ENCODE data around the gene HMCN2. TPM values are rescaled to one million over a fixed set of nuclear protein-coding genes. Genes with fewer than 3 reads are reported as not detected.

Gene HMCN2
- total and polyA plus RNA-seq, 2 donors (not counting 3 experiments of a cell fraction or from before 2014, with no cell fraction given): 0.04 to 0.24 TPM

GRCh38 chr9:130417602-130418001, 152.0 kb downstream of the HMCN2 start:
- no peaks in the 10 kb centered on the region for H3K36me3 ChIP-seq (ENCODE audit: control insufficient read depth in 2 of 2, extremely low read depth in 1 of 2, insufficient read depth in 2 of 2, low read length in 2 of 2)
- no peak overlapping the region for H3K4me2 ChIP-seq (ENCODE audit: insufficient read depth, low read length)
- BruUV-seq (replicated peaks): no TSS peak
- H3K9ac ChIP-seq (replicated peaks; ENCODE audit: extremely low read depth, insufficient read depth, low read length): no peak overlapping the region
- H3K27me3 ChIP-seq (ENCODE audit: control insufficient read depth in 2 of 2, insufficient read depth in 2 of 2, low read length in 2 of 2): peaks cover 0 to under 1% of the 10 kb centered on the region in 2 experiments
- ChIA-PET CTCF (interaction anchor here (0.9 kb wide), 1 partner anchor 1250 kb away, joined by 5 read pairs; no protein-coding TSS in a partner anchor), POLR2A (no interaction called here)
- no peak overlapping the region for H3K27ac ChIP-seq (ENCODE audit: insufficient read depth, low read depth, low read length)
- FAIRE-seq (no peak), DNase-seq (ENCODE audit: low read depth, low spot score) (no peak)
- H3K4me1 ChIP-seq (ENCODE audit: control insufficient read depth, extremely low read depth, insufficient read depth, low read length): no peaks in the 10 kb centered on the region
- H3K79me2 ChIP-seq (ENCODE audit: control insufficient read depth, insufficient read depth, low read length): no peaks in the 10 kb centered on the region
- dilution Hi-C loops (cut with MboI; ENCODE audit: extremely low pct_ligation_motif_present, low sequenced_read_pairs) (no loop called here), intact Hi-C loops (cut with micrococcal nuclease) (no loop called here)
- no peaks in the 10 kb centered on the region for H3K9me3 ChIP-seq (replicated peaks; ENCODE audit: control insufficient read depth, insufficient read depth, low read length)
- no peaks in the 10 kb centered on the region for H4K20me1 ChIP-seq (replicated peaks; ENCODE audit: control insufficient read depth, extremely low read depth, insufficient read depth, low read length)
- H2AFZ ChIP-seq (ENCODE audit: low read depth, low read length): no peak overlapping the region
- TF ChIP-seq POLR2AphosphoS5 (IDR thresholded peaks at IDR 0.05; ENCODE audit: insufficient read depth, low read depth, low read length): no peak
- no peak for TF ChIP-seq FOS (IDR thresholded peaks at IDR 0.05; ENCODE audit: borderline replicate concordance, insufficient read depth, low read length)
- no peak for TF ChIP-seq EZH2 (IDR thresholded peaks at IDR 0.05; ENCODE audit: borderline replicate concordance, low read depth, low read length, severe bottlenecking)
- TF ChIP-seq, protein P1, sequence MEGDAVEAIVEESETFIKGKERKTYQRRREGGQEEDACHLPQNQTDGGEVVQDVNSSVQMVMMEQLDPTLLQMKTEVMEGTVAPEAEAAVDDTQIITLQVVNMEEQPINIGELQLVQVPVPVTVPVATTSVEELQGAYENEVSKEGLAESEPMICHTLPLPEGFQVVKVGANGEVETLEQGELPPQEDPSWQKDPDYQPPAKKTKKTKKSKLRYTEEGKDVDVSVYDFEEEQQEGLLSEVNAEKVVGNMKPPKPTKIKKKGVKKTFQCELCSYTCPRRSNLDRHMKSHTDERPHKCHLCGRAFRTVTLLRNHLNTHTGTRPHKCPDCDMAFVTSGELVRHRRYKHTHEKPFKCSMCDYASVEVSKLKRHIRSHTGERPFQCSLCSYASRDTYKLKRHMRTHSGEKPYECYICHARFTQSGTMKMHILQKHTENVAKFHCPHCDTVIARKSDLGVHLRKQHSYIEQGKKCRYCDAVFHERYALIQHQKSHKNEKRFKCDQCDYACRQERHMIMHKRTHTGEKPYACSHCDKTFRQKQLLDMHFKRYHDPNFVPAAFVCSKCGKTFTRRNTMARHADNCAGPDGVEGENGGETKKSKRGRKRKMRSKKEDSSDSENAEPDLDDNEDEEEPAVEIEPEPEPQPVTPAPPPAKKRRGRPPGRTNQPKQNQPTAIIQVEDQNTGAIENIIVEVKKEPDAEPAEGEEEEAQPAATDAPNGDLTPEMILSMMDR (IDR thresholded peaks at IDR 0.05; ENCODE audit: extremely low read depth in 1 of 2, insufficient read depth in 1 of 2, low read depth in 1 of 2, low read length in 2 of 2): no peak
- TF ChIP-seq MYC (IDR thresholded peaks at IDR 0.05; ENCODE audit: low read depth, low read length): no peak
- TF ChIP-seq, protein P2, sequence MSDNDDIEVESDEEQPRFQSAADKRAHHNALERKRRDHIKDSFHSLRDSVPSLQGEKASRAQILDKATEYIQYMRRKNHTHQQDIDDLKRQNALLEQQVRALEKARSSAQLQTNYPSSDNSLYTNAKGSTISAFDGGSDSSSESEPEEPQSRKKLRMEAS (IDR thresholded peaks at IDR 0.05; ENCODE audit: insufficient read depth, insufficient read length): no peak
- no peak for TF ChIP-seq JUN (IDR thresholded peaks at IDR 0.05; ENCODE audit: borderline replicate concordance, insufficient read depth, insufficient read length, low read depth)
- H3K9me1 ChIP-seq (replicated peaks; ENCODE audit: control insufficient read depth, extremely low read depth, insufficient read depth, low read length): no peaks in the 10 kb centered on the region
- H3K4me3 ChIP-seq (replicated peaks in 1 of 3; ENCODE audit: insufficient read depth in 1 of 3, low read depth in 1 of 3, low read length in 3 of 3): no peak overlapping the region
